T-helper 17 cell (primary cell): ENCODE measurements around the gene CSHL1. TPM values are rescaled to one million over a fixed set of nuclear protein-coding genes. Genes with fewer than 3 reads are reported as not detected.
"Not testable (repeated sequence)": the region's sequence is repeated elsewhere in the genome, so short reads cannot be mapped to it uniquely, and the experiment has no call there.

Experiments
- ATAC-seq: fragments of 150-1000 bp; cut with Tn5 transposase; 2 replicates; pipeline ENCODE4 v1.10.0; 2021; ENCODE audit warnings: mild to moderate bottlenecking, moderate library complexity
- DNase-seq, 3 donors: peaks; one replicate each; pipeline versions ENCODE4 v3.0.0 to v3.0.0-alpha.2; 2020 to 2021
- H3K9me3 ChIP-seq: one replicate; pipeline ENCODE4 v1.7.0; 2013; ENCODE audit warnings: low read length, mild to moderate bottlenecking; ENCODE audit not compliant: control insufficient read depth, poor library complexity, severe bottlenecking
- H3K27ac Mint-ChIP-seq: one replicate; pipeline ENCODE4 v1.8.0; 2022; ENCODE audit warnings: mild to moderate bottlenecking, moderate library complexity, mixed read lengths
- H3K27me3 Mint-ChIP-seq: one replicate; pipeline ENCODE4 v1.8.0; 2022; ENCODE audit warnings: mixed read lengths
- H3K36me3 Mint-ChIP-seq: one replicate; pipeline ENCODE4 v1.8.0; 2022; ENCODE audit warnings: low read depth, mixed read lengths
- H3K4me1 Mint-ChIP-seq: one replicate; pipeline ENCODE4 v1.8.0; 2022; ENCODE audit warnings: mild to moderate bottlenecking, mixed read lengths
- H3K4me3 Mint-ChIP-seq: one replicate; pipeline ENCODE4 v1.8.0; 2022; ENCODE audit warnings: mild to moderate bottlenecking, moderate library complexity, mixed read lengths
- total RNA-seq, 4 donors: library from RNA in 2 of 4; stranded (reverse) in 2 of 4; gene quantifications; one replicate each; pipeline ENCODE4 v1.2.3 and lab custom pipeline; 2022 to 2026

The CSHL1 gene
- total RNA-seq, 2 donors from 2014 or later = not detected

GRCh38 chr17:63907161-63907778, 3.8 kb downstream of the CSHL1 start:
- H3K27me3 Mint-ChIP-seq = peaks cover 20% of the 10 kb centered on the region
- not testable (repeated sequence) for H3K9me3 ChIP-seq, H3K27ac Mint-ChIP-seq, H3K36me3 Mint-ChIP-seq, H3K4me1 Mint-ChIP-seq, ATAC-seq, DNase-seq, H3K4me3 Mint-ChIP-seq

DNA sequence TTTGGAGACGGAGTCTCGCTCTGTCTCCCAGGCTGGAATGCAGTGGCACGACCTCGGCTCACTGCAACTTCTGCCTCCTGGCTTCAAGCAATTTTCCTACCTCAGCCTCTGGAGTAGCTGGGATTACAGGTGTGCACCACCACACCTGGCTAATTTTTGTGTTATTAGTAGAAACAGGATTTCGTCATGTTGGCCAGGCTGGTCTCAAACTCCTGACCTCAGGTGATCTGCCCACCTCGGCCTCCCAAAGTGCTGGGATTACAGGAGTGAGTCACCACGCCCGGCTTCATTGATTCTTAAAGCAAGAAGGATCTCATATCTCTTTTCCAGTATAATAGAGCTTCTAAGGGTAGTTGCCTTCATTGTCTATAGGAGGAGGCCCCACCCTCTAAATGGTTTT, 6.3 kb downstream of the CSHL1 start:
- not testable (repeated sequence) for H3K36me3 Mint-ChIP-seq, H3K27ac Mint-ChIP-seq, ATAC-seq, H3K4me3 Mint-ChIP-seq, DNase-seq, H3K9me3 ChIP-seq, H3K4me1 Mint-ChIP-seq
- peaks cover 26% of the 10 kb centered on the region for H3K27me3 Mint-ChIP-seq

GRCh38 chr17:63903787-63904201, 7.3 kb downstream of the CSHL1 start:
- H3K27me3 Mint-ChIP-seq = peaks cover 18% of the 10 kb centered on the region
- H3K27ac Mint-ChIP-seq, H3K4me1 Mint-ChIP-seq, H3K9me3 ChIP-seq, H3K36me3 Mint-ChIP-seq, DNase-seq, H3K4me3 Mint-ChIP-seq: not testable (repeated sequence)
- peak; percentile 69 for ATAC-seq

- not testable (repeated sequence) for H3K4me3 Mint-ChIP-seq, H3K36me3 Mint-ChIP-seq, ATAC-seq, H3K4me1 Mint-ChIP-seq, H3K9me3 ChIP-seq, H3K27ac Mint-ChIP-seq, DNase-seq
- peaks cover 18% of the 10 kb centered on the region for H3K27me3 Mint-ChIP-seq
These were observed 9.1 kb downstream of the CSHL1 start for GRCh38 chr17:63901971-63902370.

- not testable (repeated sequence) for H3K36me3 Mint-ChIP-seq
These were observed 11.9 kb downstream of the CSHL1 start for GRCh38 chr17:63898899-63899798.

GRCh38 chr17:63896524-63897354, 14.3 kb downstream of the CSHL1 start, which contains the start of gene CSH1:
Gene CSH1, minus strand, starts transcription at chr17:63896574. Its CDS starts 63 bp downstream, at chr17:63896511.
- H3K27me3 Mint-ChIP-seq = peaks cover 14% of the 10 kb centered on the region
- DNase-seq, H3K9me3 ChIP-seq, H3K4me3 Mint-ChIP-seq, H3K36me3 Mint-ChIP-seq, ATAC-seq, H3K27ac Mint-ChIP-seq, H3K4me1 Mint-ChIP-seq: not testable (repeated sequence)

More at GRCh38 chr17:63898899-63899798, 11.9 kb downstream of the CSHL1 start:
- Mint-ChIP-seq H3K27ac (peak overlapping the region; percentile 93), H3K27me3 (peaks cover 22% of the 10 kb centered on the region)
- H3K4me3 Mint-ChIP-seq, DNase-seq, H3K4me1 Mint-ChIP-seq, H3K9me3 ChIP-seq: not testable (repeated sequence)
- ATAC-seq = peak; percentile 88

- not testable (repeated sequence) for ATAC-seq, H3K36me3 Mint-ChIP-seq, H3K9me3 ChIP-seq, H3K27ac Mint-ChIP-seq, DNase-seq, H3K27me3 Mint-ChIP-seq, H3K4me1 Mint-ChIP-seq, H3K4me3 Mint-ChIP-seq
These were observed 16.2 kb downstream of the CSHL1 start for GRCh38 chr17:63894821-63895220.

DNA sequence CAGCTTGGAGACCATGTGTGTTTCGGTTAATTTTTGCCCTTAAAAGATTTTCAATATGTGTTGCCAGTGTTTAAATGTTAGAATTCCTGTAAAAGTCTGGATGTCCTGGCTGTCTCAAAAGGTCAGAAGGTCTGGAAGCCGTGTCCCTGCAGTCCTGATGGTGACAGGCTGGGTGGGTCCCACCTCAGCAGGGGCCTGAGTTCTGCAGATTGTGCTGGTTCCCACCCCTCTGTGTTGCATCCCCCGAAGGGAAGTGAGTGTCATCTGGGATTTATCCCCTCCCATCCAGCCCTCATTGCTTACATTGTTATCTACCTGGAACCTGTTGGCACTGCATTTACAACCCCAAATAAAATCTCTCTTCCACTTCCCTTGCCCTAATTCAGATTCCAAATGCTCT, 17.0 kb downstream of the CSHL1 start:
- not testable (repeated sequence) for H3K4me1 Mint-ChIP-seq, H3K4me3 Mint-ChIP-seq

GRCh38 chr17:63892316-63893037, 18.6 kb downstream of the CSHL1 start:
- ATAC-seq, H3K9me3 ChIP-seq, H3K27ac Mint-ChIP-seq, DNase-seq, H3K36me3 Mint-ChIP-seq, H3K4me1 Mint-ChIP-seq, H3K4me3 Mint-ChIP-seq: not testable (repeated sequence)
- H3K27me3 Mint-ChIP-seq = peaks cover 10% of the 10 kb centered on the region

More for the DNA sequence above, 17.0 kb downstream of the CSHL1 start:
- not testable (repeated sequence) for H3K27me3 Mint-ChIP-seq, H3K27ac Mint-ChIP-seq, DNase-seq, ATAC-seq, H3K36me3 Mint-ChIP-seq, H3K9me3 ChIP-seq

DNA sequence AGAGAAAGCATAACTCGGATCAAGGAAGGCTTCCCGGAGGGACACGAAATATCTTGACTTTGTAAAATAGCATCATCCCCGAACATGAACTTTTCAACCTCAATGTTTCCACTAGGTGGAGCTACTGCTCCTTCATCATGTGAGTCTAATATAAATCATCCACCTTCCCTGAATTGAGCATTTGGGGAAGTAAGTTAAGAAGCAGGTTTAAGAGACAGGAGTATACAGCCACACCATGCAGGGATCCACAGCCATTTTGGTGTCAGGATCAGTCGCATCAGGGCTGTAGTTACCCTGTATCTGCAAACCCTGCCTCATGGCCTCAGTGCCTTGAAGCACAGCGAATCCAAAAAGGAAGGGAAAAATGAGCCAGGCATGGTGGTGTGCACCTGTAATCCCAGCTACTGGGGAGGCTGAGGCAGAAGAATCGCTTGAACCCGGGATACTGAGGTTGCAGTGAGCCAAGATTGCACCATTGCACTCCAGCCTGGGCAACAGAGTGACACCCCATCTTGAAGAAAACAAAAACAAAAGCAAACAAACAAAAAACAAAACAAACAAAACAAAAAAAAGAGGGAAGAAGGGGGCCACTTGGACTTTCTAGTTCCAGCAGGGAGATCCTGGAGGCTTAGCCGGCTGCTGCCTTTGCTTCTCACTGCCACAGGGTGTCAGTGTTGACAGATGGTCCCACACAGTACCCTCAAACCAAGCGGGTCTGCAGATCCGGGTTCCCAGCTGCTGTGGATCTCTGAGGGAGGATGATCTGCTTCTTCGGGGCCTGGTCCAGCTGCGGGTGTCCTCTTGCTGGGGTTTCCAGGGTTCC, 21.8 kb downstream of the CSHL1 start:
- not testable (repeated sequence) for H3K4me1 Mint-ChIP-seq, H3K36me3 Mint-ChIP-seq, H3K9me3 ChIP-seq, DNase-seq
- Mint-ChIP-seq H3K27me3 (peaks cover 12% of the 10 kb centered on the region), H3K27ac (peak overlapping the region; percentile 75), H3K4me3 (peak overlapping the region; percentile 19)
- peak; percentile 83 for ATAC-seq

GRCh38 chr17:63885119-63885518, 25.9 kb downstream of the CSHL1 start:
- H3K4me1 Mint-ChIP-seq, H3K27ac Mint-ChIP-seq, DNase-seq, H3K4me3 Mint-ChIP-seq, ATAC-seq, H3K36me3 Mint-ChIP-seq, H3K9me3 ChIP-seq: not testable (repeated sequence)
- peaks cover 12% of the 10 kb centered on the region for H3K27me3 Mint-ChIP-seq

GRCh38 chr17:63882626-63883126, 28.4 kb downstream of the CSHL1 start:
- ATAC-seq, DNase-seq, H3K4me3 Mint-ChIP-seq, H3K4me1 Mint-ChIP-seq, H3K27ac Mint-ChIP-seq, H3K9me3 ChIP-seq, H3K36me3 Mint-ChIP-seq: not testable (repeated sequence)
- H3K27me3 Mint-ChIP-seq = peaks cover 11% of the 10 kb centered on the region
